SK-N-SH treated with all-trans-retinoic acid at 6 μM for 48 hours (cell line): ENCODE results near the gene JAKMIP1.

ENCODE experiments used
- ATAC-seq: fragments of 200-7000 bp; cut with Tn5 transposase; 3 replicates; pipeline ENCODE4 v1.9.1; 2020; ENCODE audit warnings: mild to moderate bottlenecking, moderate library complexity
- ARNTL ChIP-seq: fragments of 450-650 bp; formaldehyde crosslinking; IDR thresholded peaks from 2 replicates; pipeline ENCODE4 v1.5.0; 2020; ENCODE audit warnings: low read depth, mild to moderate bottlenecking, moderate library complexity, borderline replicate concordance
- BACH2 ChIP-seq: fragments of 250-450 bp; sonication (Bioruptor Pico); IDR thresholded peaks from 2 replicates; pipeline ENCODE4 v1.9.0; 2021; ENCODE audit warnings: mild to moderate bottlenecking, borderline replicate concordance
- CSDC2 ChIP-seq: fragments of 250-450 bp; sonication (Bioruptor Pico); IDR thresholded peaks from 2 replicates; pipeline ENCODE4 v1.5.0; 2020; ENCODE audit warnings: mild to moderate bottlenecking, moderate library complexity
- ESRRG ChIP-seq: fragments of 250-450 bp; sonication (Bioruptor Pico); IDR thresholded peaks from 2 replicates; pipeline ENCODE4 v1.6.1; 2021; ENCODE audit warnings: mild to moderate bottlenecking
- GLIS3 ChIP-seq: fragments of 250-450 bp; sonication (Bioruptor Pico); IDR thresholded peaks from 2 replicates; pipeline ENCODE4 v1.5.0; 2020; ENCODE audit warnings: mild to moderate bottlenecking, moderate library complexity
- ISL1 ChIP-seq: fragments of 250-450 bp; sonication (Bioruptor Pico); IDR thresholded peaks from 2 replicates; pipeline ENCODE4 v2.1.2; 2022; ENCODE audit warnings: mild to moderate bottlenecking, moderate library complexity
- OSR1 ChIP-seq: fragments of 250-450 bp; sonication (Bioruptor Pico); IDR thresholded peaks from 2 replicates; pipeline ENCODE4 v1.8.0; 2022; ENCODE audit warnings: moderate library complexity, mild to moderate bottlenecking, inconsistent platforms
- PATZ1 ChIP-seq: fragments of 250-450 bp; sonication (Bioruptor Pico); IDR thresholded peaks from 2 replicates; pipeline ENCODE4 v1.8.0; 2020; ENCODE audit warnings: mild to moderate bottlenecking, moderate library complexity, borderline replicate concordance
- POU6F1 ChIP-seq: fragments of 250-450 bp; sonication (Bioruptor Pico); IDR thresholded peaks from 2 replicates; pipeline ENCODE4 v1.8.0; 2021; ENCODE audit warnings: low read depth, mild to moderate bottlenecking, moderate library complexity, borderline replicate concordance
- PPARA ChIP-seq: fragments of 250-450 bp; sonication (Bioruptor Pico); IDR thresholded peaks from 2 replicates; pipeline ENCODE4 v1.5.0; 2020; ENCODE audit warnings: mild to moderate bottlenecking, borderline replicate concordance
- SNAI2 ChIP-seq: fragments of 250-450 bp; sonication (Bioruptor Pico); IDR thresholded peaks from 2 replicates; pipeline ENCODE4 v1.5.0; 2020; ENCODE audit warnings: mild to moderate bottlenecking, moderate library complexity
- TCF4 ChIP-seq: fragments of 250-450 bp; sonication (Bioruptor Pico); IDR thresholded peaks from 2 replicates; pipeline ENCODE4 v1.8.0; 2021; ENCODE audit warnings: mild to moderate bottlenecking, moderate library complexity, borderline replicate concordance
- TOX ChIP-seq: fragments of 250-450 bp; sonication (Bioruptor Pico); IDR thresholded peaks from 2 replicates; pipeline ENCODE4 v1.8.0; 2021; ENCODE audit warnings: mild to moderate bottlenecking, moderate library complexity, borderline replicate concordance
- TSHZ2 ChIP-seq: fragments of 250-450 bp; sonication (Bioruptor Pico); IDR thresholded peaks from 2 replicates; pipeline ENCODE4 v1.5.0; 2020; ENCODE audit warnings: mild to moderate bottlenecking, moderate library complexity
- ZC3H10 ChIP-seq: fragments of 250-450 bp; sonication (Bioruptor Pico); IDR thresholded peaks from 2 replicates; pipeline ENCODE4 v1.5.1; 2021; ENCODE audit warnings: mild to moderate bottlenecking, moderate library complexity
- ZFP3 ChIP-seq: fragments of 250-450 bp; sonication (Bioruptor Pico); IDR thresholded peaks from 2 replicates; pipeline ENCODE4 v1.5.0; 2020; ENCODE audit warnings: mild to moderate bottlenecking, moderate library complexity
- ZFP30 ChIP-seq: fragments of 450-650 bp; formaldehyde crosslinking; IDR thresholded peaks from 2 replicates; pipeline ENCODE4 v1.5.0; 2022; ENCODE audit warnings: mild to moderate bottlenecking, moderate library complexity
- ZNF565 ChIP-seq: fragments of 450-650 bp; formaldehyde crosslinking; conservative IDR thresholded peaks from 2 replicates; pipeline ENCODE4 v1.5.0; 2020; ENCODE audit warnings: low read depth, mild to moderate bottlenecking, moderate library complexity
- ZNF8 ChIP-seq: fragments of 450-650 bp; formaldehyde crosslinking; IDR thresholded peaks from 2 replicates; pipeline ENCODE4 v1.5.0; 2020; ENCODE audit warnings: mild to moderate bottlenecking, moderate library complexity
- TF ChIP-seq, protein P1 (sequence below): fragments of 250-450 bp; sonication (Bioruptor Pico); IDR thresholded peaks from 2 replicates; pipeline ENCODE4 v1.5.1; 2020; ENCODE audit warnings: low read depth, mild to moderate bottlenecking, moderate library complexity
- TF ChIP-seq, protein P2 (sequence below): fragments of 250-450 bp; sonication (Bioruptor Pico); IDR thresholded peaks from 2 replicates; pipeline ENCODE4 v1.5.1; 2021; ENCODE audit warnings: mild to moderate bottlenecking, moderate library complexity

JAKMIP1 gene

DNA sequence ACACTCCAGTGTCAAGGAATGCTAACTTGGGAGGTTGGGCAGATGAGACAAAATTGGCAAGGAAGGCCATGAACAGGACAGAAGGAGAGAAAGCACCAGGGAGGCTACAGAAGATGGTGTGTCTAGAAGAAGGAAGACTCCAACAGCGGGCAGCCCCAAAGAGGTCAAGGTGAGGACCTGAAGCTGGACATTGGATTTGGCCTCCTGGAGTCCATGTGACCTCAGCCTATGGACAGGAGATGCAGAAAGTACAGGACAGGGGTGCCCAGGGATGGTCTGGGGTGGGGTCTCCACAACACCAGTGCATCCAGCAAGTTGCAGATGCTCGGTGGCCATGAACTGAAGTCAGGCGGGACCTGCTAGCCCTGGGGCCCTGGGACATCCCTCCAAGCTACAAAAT lies 86.2 kb downstream of the JAKMIP1 start:
- TF ChIP-seq ZFP30 (no peak), ISL1 (no peak), POU6F1 (CRISPR knock-in tag) (no peak), TSHZ2 (no peak), ARNTL (CRISPR knock-in tag) (no peak), SNAI2 (CRISPR knock-in tag) (no peak), PATZ1 (CRISPR knock-in tag) (no peak), ESRRG (CRISPR knock-in tag) (no peak), TOX (CRISPR knock-in tag) (no peak), ZNF8 (CRISPR knock-in tag) (no peak), OSR1 (CRISPR knock-in tag) (no peak), GLIS3 (CRISPR knock-in tag) (no peak), TCF4 (CRISPR knock-in tag) (no peak), BACH2 (no peak), PPARA (CRISPR knock-in tag) (no peak)
- ATAC-seq: no peak

DNA sequence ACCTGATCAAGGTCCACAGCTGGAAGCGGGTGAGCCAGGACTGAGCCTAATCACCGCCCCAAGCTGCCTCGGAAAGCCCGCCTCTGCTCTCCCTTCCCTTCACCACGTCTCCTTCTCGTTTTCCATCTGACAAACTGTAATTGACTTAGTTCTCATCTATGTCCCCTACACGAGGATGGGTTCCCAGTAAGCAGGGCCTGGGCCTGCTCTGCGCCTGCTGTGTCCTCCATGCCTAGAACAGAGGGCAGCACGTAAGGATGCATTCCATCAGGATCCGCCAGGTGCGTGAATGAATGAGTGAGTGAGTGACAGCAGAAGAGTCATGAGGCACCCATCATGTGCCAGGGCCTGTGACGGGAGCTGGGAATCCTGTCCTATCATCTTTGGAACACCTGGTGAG lies 86.7 kb downstream of the JAKMIP1 start:
- no peak for ATAC-seq
- TF ChIP-seq ZFP3 (no peak), ZC3H10 (CRISPR knock-in tag) (no peak), TCF4 (CRISPR knock-in tag) (no peak), ZNF8 (CRISPR knock-in tag) (no peak), POU6F1 (CRISPR knock-in tag) (no peak), ARNTL (CRISPR knock-in tag) (no peak), ESRRG (CRISPR knock-in tag) (no peak), SNAI2 (CRISPR knock-in tag) (no peak), CSDC2 (no peak), ZNF565 (CRISPR knock-in tag) (no peak)
- TF ChIP-seq, protein P1, sequence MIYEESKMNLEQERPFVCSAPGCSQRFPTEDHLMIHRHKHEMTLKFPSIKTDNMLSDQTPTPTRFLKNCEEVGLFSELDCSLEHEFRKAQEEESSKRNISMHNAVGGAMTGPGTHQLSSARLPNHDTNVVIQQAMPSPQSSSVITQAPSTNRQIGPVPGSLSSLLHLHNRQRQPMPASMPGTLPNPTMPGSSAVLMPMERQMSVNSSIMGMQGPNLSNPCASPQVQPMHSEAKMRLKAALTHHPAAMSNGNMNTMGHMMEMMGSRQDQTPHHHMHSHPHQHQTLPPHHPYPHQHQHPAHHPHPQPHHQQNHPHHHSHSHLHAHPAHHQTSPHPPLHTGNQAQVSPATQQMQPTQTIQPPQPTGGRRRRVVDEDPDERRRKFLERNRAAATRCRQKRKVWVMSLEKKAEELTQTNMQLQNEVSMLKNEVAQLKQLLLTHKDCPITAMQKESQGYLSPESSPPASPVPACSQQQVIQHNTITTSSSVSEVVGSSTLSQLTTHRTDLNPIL (CRISPR knock-in tag): no peak
- TF ChIP-seq, protein P2, sequence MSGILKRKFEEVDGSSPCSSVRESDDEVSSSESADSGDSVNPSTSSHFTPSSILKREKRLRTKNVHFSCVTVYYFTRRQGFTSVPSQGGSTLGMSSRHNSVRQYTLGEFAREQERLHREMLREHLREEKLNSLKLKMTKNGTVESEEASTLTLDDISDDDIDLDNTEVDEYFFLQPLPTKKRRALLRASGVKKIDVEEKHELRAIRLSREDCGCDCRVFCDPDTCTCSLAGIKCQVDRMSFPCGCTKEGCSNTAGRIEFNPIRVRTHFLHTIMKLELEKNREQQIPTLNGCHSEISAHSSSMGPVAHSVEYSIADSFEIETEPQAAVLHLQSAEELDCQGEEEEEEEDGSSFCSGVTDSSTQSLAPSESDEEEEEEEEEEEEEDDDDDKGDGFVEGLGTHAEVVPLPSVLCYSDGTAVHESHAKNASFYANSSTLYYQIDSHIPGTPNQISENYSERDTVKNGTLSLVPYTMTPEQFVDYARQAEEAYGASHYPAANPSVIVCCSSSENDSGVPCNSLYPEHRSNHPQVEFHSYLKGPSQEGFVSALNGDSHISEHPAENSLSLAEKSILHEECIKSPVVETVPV (CRISPR knock-in tag): no peak
